HCT116 (cell line): Measurements from ENCODE around the gene TBC1D30. TPM values are rescaled to one million over a fixed set of nuclear protein-coding genes. Genes with fewer than 3 reads are reported as not detected.

Source experiments
- ATAC-seq: fragments of 200-7000 bp; cut with Tn5 transposase; 2 replicates; pipeline ENCODE4 v1.9.1; 2020; ENCODE audit warnings: mild to moderate bottlenecking, moderate library complexity
- BruUV-seq: library from RNA; stranded (reverse); fragments of 400-500 nt; replicated peaks from 2 replicates; lab custom pipeline; 2021; lab: Mats Ljungman, UMichigan
- CTCF ChIA-PET: fragments of 300-600 bp; sonication (Branson Sonifier 250); formaldehyde crosslinking; loops from one replicate; lab custom pipeline; 2021; ENCODE audit warnings: antibody characterized with exemption; lab: Charles Lee
- POLR2A ChIA-PET: fragments of 300-600, 350-600 bp; sonication (Branson Sonifier 250); formaldehyde crosslinking; loops from one replicate; lab custom pipeline; 2021; ENCODE audit warnings: antibody characterized with exemption; lab: Charles Lee
- RAD21 ChIA-PET, 2 experiments: fragments of 300-600 bp; sonication (Branson Sonifier 250); formaldehyde crosslinking; loops; one replicate each; lab custom pipeline; 2023; ENCODE audit warnings: low total read pairs in 2 of 2; ENCODE audit not compliant: uncharacterized antibody in 2 of 2, unreplicated experiment in 2 of 2, low non-redundant PET in 1 of 2; lab: Charles Lee
- DNase-seq: peaks from one replicate; pipeline ENCODE4 v3.0.0-alpha.2; 2010; ENCODE audit warnings: low read depth, low spot score
- H2AFZ ChIP-seq: fragments of 200-600 bp; shearing (Covaris generic), sonication (generic); 2 replicates; pipeline ENCODE4 v1.6.1; 2017; ENCODE audit warnings: low read depth, mixed run types, mixed read lengths, antibody characterized with exemption, low read length; ENCODE audit not compliant: poor library complexity, severe bottlenecking
- H3K27ac ChIP-seq: 2 replicates; pipeline ENCODE4 v1.5.1; 2012; ENCODE audit warnings: low read depth, low read length
- H3K27me3 ChIP-seq: fragments of 200-600 bp; sonication (generic); 2 replicates; pipeline ENCODE4 v1.6.1; 2016; ENCODE audit warnings: mixed run types, low read length, mixed read lengths; ENCODE audit not compliant: insufficient read depth
- H3K36me3 ChIP-seq, 2 experiments: fragments of 200-500 bp in 1 of 2; fragments of 200-600 bp in 1 of 2; sonication (Bioruptor generic) in 1 of 2; sonication (generic) in 1 of 2; 2 replicates each; pipeline versions ENCODE4 v1.5.1 to v1.6.1; 2014 to 2016; ENCODE audit warnings: low read length in 2 of 2, inconsistent platforms in 1 of 2, mixed read lengths in 1 of 2, mixed run types in 1 of 2; ENCODE audit not compliant: insufficient read depth in 2 of 2, control insufficient read depth in 1 of 2
- H3K4me1 ChIP-seq, 2 experiments: fragments of 200-600 bp in 1 of 2; sonication (generic) in 1 of 2; 2 replicates each; pipeline versions ENCODE4 v1.5.1 to v1.6.1; 2012 to 2017; ENCODE audit warnings: low read length in 2 of 2, inconsistent platforms in 1 of 2, mild to moderate bottlenecking in 1 of 2, mixed read lengths in 1 of 2, mixed run types in 1 of 2, moderate library complexity in 1 of 2; ENCODE audit not compliant: insufficient read depth in 2 of 2, control insufficient read depth in 1 of 2
- H3K4me2 ChIP-seq: fragments of 200-600 bp; sonication (generic); 2 replicates; pipeline ENCODE4 v1.6.1; 2017; ENCODE audit warnings: mixed run types, low read length, mixed read lengths
- H3K4me3 ChIP-seq, 2 experiments: fragments of 200-600 bp in 1 of 2; sonication (generic) in 1 of 2; replicated peaks in 1 of 2; 2 replicates each; pipeline ENCODE4 v1.5.1; 2011 to 2016; ENCODE audit warnings: low read length in 2 of 2, control low read depth in 1 of 2, low read depth in 1 of 2, mild to moderate bottlenecking in 1 of 2, mixed read lengths in 1 of 2, mixed run types in 1 of 2
- H3K79me2 ChIP-seq: fragments of 200-600 bp; sonication (generic); 2 replicates; pipeline ENCODE4 v1.6.1; 2017; ENCODE audit warnings: mild to moderate bottlenecking, mixed run types, low read length, moderate library complexity, mixed read lengths; ENCODE audit not compliant: insufficient read depth
- H3K9ac ChIP-seq: fragments of 200-600 bp; sonication (generic); 2 replicates; pipeline ENCODE4 v1.6.1; 2016; ENCODE audit warnings: low read length, mixed read lengths
- H3K9me2 ChIP-seq: fragments of 200-600 bp; sonication (generic), shearing (Covaris generic); 2 replicates; pipeline ENCODE4 v1.6.1; 2017; ENCODE audit warnings: mixed run types, mild to moderate bottlenecking, moderate library complexity; ENCODE audit not compliant: insufficient read depth
- H3K9me3 ChIP-seq, 2 experiments: fragments of 200-500 bp in 1 of 2; fragments of 200-600 bp in 1 of 2; sonication (Bioruptor generic) in 1 of 2; sonication (generic) in 1 of 2; 2 replicates each; pipeline ENCODE4 v1.6.1; 2014 to 2017; ENCODE audit warnings: low read length in 2 of 2, mixed read lengths in 2 of 2, inconsistent platforms in 1 of 2, low read depth in 1 of 2, mild to moderate bottlenecking in 1 of 2, mixed run types in 1 of 2, moderate library complexity in 1 of 2; ENCODE audit not compliant: control insufficient read depth in 1 of 2, insufficient read depth in 1 of 2
- H4K20me1 ChIP-seq: fragments of 200-600 bp; sonication (generic), shearing (Covaris generic); 2 replicates; pipeline ENCODE4 v1.6.1; 2017; ENCODE audit warnings: mixed run types, mild to moderate bottlenecking, moderate library complexity; ENCODE audit not compliant: insufficient read depth
- ELF1 ChIP-seq: IDR thresholded peaks from 2 replicates; pipeline ENCODE4 v1.6.1; 2012; ENCODE audit warnings: low read depth, borderline replicate concordance
- POLR2AphosphoS5 ChIP-seq: IDR thresholded peaks from 2 replicates; pipeline ENCODE4 v1.6.1; 2011; ENCODE audit warnings: mild to moderate bottlenecking, low read depth, low read length, moderate library complexity
- SP1 ChIP-seq: IDR thresholded peaks from 2 replicates; pipeline ENCODE4 v1.6.1; 2012; ENCODE audit warnings: low read depth
- TCF7L2 ChIP-seq: IDR thresholded peaks from 2 replicates; pipeline ENCODE4 v1.7.0; 2011; ENCODE audit warnings: borderline replicate concordance, inconsistent platforms; ENCODE audit not compliant: insufficient read depth, insufficient read length; ENCODE audit errors: extremely low read depth
- intact Hi-C: fragments of 100-400 bp; cut with micrococcal nuclease; formaldehyde crosslinking; loops from 2 replicates; pipeline ENCODE4 v1.10.0; 2022
- total RNA-seq: library from RNA; stranded (reverse); gene quantifications from one replicate; pipeline ENCODE4 v1.2.1, GENCODE V29; 2021; ENCODE audit not compliant: unreplicated experiment

TBC1D30 gene
- total RNA-seq, 1 experiment from 2014 or later = 24.1 TPM

GRCh38 chr12:64894827-64895475 lies 70.5 kb downstream of the TBC1D30 start:
- ATAC-seq = no peak

GRCh38 chr12:64895526-64895925 lies 71.1 kb downstream of the TBC1D30 start:
- no peaks in the 10 kb centered on the region for H3K27me3 ChIP-seq
- H3K4me3 ChIP-seq = no peak overlapping the region
- no peaks in the 10 kb centered on the region for H3K9me2 ChIP-seq
- TF ChIP-seq TCF7L2 = no peak
- TF ChIP-seq SP1 = no peak
- TF ChIP-seq ELF1 = no peak
- DNase-seq = no peak
- no peak overlapping the region for H3K9ac ChIP-seq
- no peaks in the 10 kb centered on the region for H3K79me2 ChIP-seq
- H3K27ac ChIP-seq = no peak overlapping the region
- BruUV-seq = no TSS peak
- H3K36me3 ChIP-seq = no peaks in the 10 kb centered on the region
- ChIA-PET POLR2A (no interaction called here), CTCF (no interaction called here), RAD21 (no interaction called here)
- no peak overlapping the region for H3K4me2 ChIP-seq
- no peaks in the 10 kb centered on the region for H3K4me1 ChIP-seq
- intact Hi-C loops = no loop called here
- H3K9me3 ChIP-seq = no peaks in the 10 kb centered on the region
- ATAC-seq = no peak
- H2AFZ ChIP-seq = no peak overlapping the region
- H4K20me1 ChIP-seq = no peaks in the 10 kb centered on the region

More at GRCh38 chr12:64894827-64895475, 70.5 kb downstream of the TBC1D30 start:
- Histone ChIP-seq H3K9ac (no peak overlapping the region), H3K9me3 (no peaks in the 10 kb centered on the region), H3K79me2 (no peaks in the 10 kb centered on the region), H3K27ac (no peak overlapping the region), H3K4me3 (no peak overlapping the region), H2AFZ (no peak overlapping the region), H4K20me1 (no peaks in the 10 kb centered on the region), H3K9me2 (no peaks in the 10 kb centered on the region), H3K4me1 (peaks cover 0 to 1% of the 10 kb centered on the region in 2 experiments; a peak in 1 of 4 replicates), H3K4me2 (no peak overlapping the region), H3K36me3 (no peaks in the 10 kb centered on the region), H3K27me3 (no peaks in the 10 kb centered on the region)
- no TSS peak for BruUV-seq
- ChIA-PET RAD21 (no interaction called here), CTCF (interaction anchor here (1.2 kb wide), 1 partner anchor 228 kb away, joined by 3 read pairs; no protein-coding TSS in a partner anchor), POLR2A (no interaction called here)
- DNase-seq = no peak
- intact Hi-C loops = loop anchor here (5.0 kb wide), 2 partner anchors 392 to 1212 kb away; no protein-coding TSS in a partner anchor
- TF ChIP-seq POLR2AphosphoS5 = no peak
